ENCODE data around the gene MYL3. TPM values are rescaled to one million over a fixed set of nuclear protein-coding genes. Genes with fewer than 3 reads are reported as not detected.
A peak's percentile ranks its signal among the peaks of the same experiment; 100 is the strongest.

MYL3 gene
- polyA plus RNA-seq, 4 donors, result 1.4 to 81.6 (median 24.2) TPM

DNA sequence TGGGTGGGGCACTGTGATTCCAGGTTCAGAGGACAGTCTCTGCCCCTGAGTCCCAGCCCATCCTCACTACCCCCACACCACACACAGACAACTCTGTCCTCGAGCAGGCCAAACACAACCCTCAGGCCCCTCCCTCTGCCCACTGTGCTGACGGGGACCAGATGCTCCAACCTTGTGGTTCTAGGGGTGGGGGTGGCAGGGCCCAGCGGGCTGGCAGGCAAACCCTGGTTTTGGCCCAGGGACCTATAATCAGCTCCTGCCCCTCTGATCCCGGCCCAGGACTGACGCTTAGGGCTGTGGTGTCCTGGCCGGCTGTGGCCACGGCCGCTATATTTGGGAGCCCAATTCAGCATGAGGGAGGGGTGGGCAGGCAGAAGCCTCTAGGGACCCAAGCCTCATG lies 5.0 kb upstream of the MYL3 start:
- DNase-seq, result no peak
- H3K4me1 ChIP-seq (ENCODE audit: control insufficient read depth in 3 of 3, insufficient read depth in 2 of 3, low read depth in 1 of 3, low read length in 2 of 3), result peaks cover 0 to 28% (median 0%) of the 10 kb centered on the region in 3 donors
- peaks cover 0 to 10% (median 0%) of the 10 kb centered on the region in 3 donors for H3K27me3 ChIP-seq (ENCODE audit: control insufficient read depth in 3 of 3, insufficient read depth in 3 of 3, low read length in 3 of 3)
- FAIRE-seq, result no peak
- no peaks in the 10 kb centered on the region for H3K9me3 ChIP-seq (ENCODE audit: control insufficient read depth in 2 of 2, insufficient read depth in 1 of 2, low read depth in 1 of 2, low read length in 1 of 2)
- no peak overlapping the region for H3K27ac ChIP-seq (ENCODE audit: low read depth in 1 of 3, low read length in 2 of 3)
- H3K4me3 ChIP-seq (ENCODE audit: low read depth in 1 of 3, low read length in 3 of 3), result no peak overlapping the region
- 76 to 90% (median 77%) methylated on average over 8 of the region's 8 CpGs for WGBS, 3 donors
- H3K36me3 ChIP-seq (ENCODE audit: control insufficient read depth in 3 of 3, insufficient read depth in 2 of 3, low read depth in 1 of 3, low read length in 3 of 3), result no peaks in the 10 kb centered on the region

DNA sequence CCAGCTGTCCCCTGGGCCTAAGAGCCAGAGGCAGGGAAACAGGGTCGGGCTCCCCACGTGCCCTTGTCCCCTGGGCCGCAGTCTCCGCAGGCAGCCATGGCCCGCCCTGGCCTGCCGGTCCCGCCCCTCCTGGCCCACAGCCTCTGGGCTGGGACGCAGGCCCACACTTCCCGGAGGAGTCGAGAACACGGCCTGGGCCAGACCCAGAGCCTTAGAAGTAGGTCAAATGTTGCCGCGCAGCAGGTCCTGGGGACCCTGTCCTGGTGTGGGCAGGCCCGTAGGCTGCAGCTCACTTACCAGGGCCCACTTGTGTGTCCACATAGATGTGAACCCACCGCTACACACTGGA lies 4.3 kb upstream of the MYL3 start:
- Histone ChIP-seq H3K4me1 (ENCODE audit: control insufficient read depth in 3 of 3, insufficient read depth in 2 of 3, low read depth in 1 of 3, low read length in 2 of 3) (peaks cover 0 to 31% (median 0%) of the 10 kb centered on the region in 3 donors), H3K9me3 (ENCODE audit: control insufficient read depth in 2 of 2, insufficient read depth in 1 of 2, low read depth in 1 of 2, low read length in 1 of 2) (no peaks in the 10 kb centered on the region), H3K36me3 (ENCODE audit: control insufficient read depth in 3 of 3, insufficient read depth in 2 of 3, low read depth in 1 of 3, low read length in 3 of 3) (no peaks in the 10 kb centered on the region), H3K4me3 (ENCODE audit: low read depth in 1 of 3, low read length in 3 of 3) (no peak overlapping the region), H3K27ac (ENCODE audit: low read depth in 1 of 3, low read length in 2 of 3) (no peak overlapping the region), H3K27me3 (ENCODE audit: control insufficient read depth in 3 of 3, insufficient read depth in 3 of 3, low read length in 3 of 3) (peaks cover 0 to 4% (median 0%) of the 10 kb centered on the region in 3 donors)
- FAIRE-seq, result no peak
- peak; percentile 5 to 28 for DNase-seq
- WGBS, 3 donors, result 37 to 53% (median 50%) methylated on average over 15 of the region's 15 CpGs

DNA sequence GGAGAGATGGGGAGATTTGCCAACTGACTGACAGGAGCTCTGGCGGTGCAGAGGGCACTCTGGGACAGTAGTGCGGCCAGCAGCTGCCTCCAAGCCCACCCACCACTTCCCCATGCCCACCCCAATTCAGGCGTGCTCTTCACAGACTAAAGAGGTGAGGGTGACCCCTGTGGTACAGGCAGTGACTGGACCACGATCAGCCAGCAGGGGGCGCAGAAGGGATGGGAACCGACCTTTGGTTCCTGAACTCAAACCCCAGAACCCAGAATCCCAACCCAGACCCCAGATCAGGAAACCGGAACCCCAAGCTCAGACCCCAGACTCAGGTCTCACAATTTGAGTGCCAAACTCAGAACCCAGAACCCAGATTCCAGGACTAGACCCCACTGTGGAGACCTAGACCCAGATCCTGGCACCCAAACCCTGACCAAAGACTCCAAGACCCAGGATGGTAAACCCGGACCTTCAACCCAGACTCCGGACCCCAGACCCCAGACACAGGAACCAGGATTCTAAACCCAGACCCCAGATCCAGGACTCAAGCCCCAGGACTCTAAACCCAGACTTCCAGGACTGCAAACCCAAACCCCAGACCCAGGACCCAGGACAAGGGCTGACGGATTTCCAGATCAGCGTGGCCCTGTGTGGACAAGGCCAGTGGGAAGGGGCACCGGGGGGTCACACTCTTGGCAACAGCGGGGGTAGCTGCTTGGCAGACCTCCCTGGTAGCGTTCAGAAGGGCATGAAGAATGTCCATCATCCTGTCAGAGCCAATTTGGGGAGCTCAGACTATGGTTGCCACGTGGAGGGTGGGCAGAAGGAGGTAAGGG lies 3.7 kb upstream of the MYL3 start:
- Histone ChIP-seq H3K36me3 (ENCODE audit: control insufficient read depth in 3 of 3, insufficient read depth in 2 of 3, low read depth in 1 of 3, low read length in 3 of 3) (no peaks in the 10 kb centered on the region), H3K4me1 (ENCODE audit: control insufficient read depth in 3 of 3, insufficient read depth in 2 of 3, low read depth in 1 of 3, low read length in 2 of 3) (peaks cover 0 to 36% (median 0%) of the 10 kb centered on the region in 3 donors), H3K27me3 (ENCODE audit: control insufficient read depth in 3 of 3, insufficient read depth in 3 of 3, low read length in 3 of 3) (peaks cover 0 to 3% (median 0%) of the 10 kb centered on the region in 3 donors), H3K27ac (ENCODE audit: low read depth in 1 of 3, low read length in 2 of 3) (no peak overlapping the region), H3K4me3 (ENCODE audit: low read depth in 1 of 3, low read length in 3 of 3) (no peak overlapping the region), H3K9me3 (ENCODE audit: control insufficient read depth in 2 of 2, insufficient read depth in 1 of 2, low read depth in 1 of 2, low read length in 1 of 2) (no peaks in the 10 kb centered on the region)
- peak; percentile 50 to 67 for DNase-seq
- FAIRE-seq, result no peak
- WGBS, 3 donors, result 28 to 33% (median 33%) methylated on average over 15 of the region's 15 CpGs

DNA sequence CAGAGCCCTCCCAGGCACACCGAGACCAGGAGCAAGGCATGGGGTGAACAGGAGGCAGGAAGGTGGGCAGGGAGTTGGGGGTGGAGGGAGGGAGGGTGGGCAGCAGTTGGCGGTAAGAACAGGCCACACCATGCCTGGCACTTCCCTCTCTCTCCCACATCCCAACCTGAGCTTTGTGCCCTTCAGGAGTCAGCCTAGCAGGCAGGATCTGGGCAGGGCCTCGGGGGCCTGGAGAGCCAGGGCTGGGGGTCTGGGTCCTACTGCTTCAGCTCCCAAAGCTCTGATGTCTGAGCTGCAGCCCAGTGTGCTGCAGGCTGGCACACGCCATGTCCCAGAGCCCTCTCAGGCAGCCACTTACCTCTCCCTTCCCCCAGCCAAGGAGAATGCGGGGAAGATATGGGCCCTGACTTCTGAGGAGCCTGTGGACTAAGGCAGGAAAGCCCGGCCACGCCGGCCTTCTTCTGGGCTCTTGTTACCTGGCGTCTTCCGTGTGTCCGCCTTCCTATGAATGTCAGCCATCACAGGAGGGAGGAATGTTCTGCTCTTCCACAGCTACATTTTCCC lies 2.9 kb upstream of the MYL3 start:
- H3K4me3 ChIP-seq (ENCODE audit: low read depth in 1 of 3, low read length in 3 of 3), result no peak overlapping the region
- no peaks in the 10 kb centered on the region for H3K9me3 ChIP-seq (ENCODE audit: control insufficient read depth in 2 of 2, insufficient read depth in 1 of 2, low read depth in 1 of 2, low read length in 1 of 2)
- H3K27ac ChIP-seq (ENCODE audit: low read depth in 1 of 3, low read length in 2 of 3), result no peak overlapping the region
- no peaks in the 10 kb centered on the region for H3K36me3 ChIP-seq (ENCODE audit: control insufficient read depth in 3 of 3, insufficient read depth in 2 of 3, low read depth in 1 of 3, low read length in 3 of 3)
- H3K27me3 ChIP-seq (ENCODE audit: control insufficient read depth in 3 of 3, insufficient read depth in 3 of 3, low read length in 3 of 3), result peaks cover 0 to 3% (median 0%) of the 10 kb centered on the region in 3 donors
- DNase-seq, result no peak
- no peak for FAIRE-seq
- H3K4me1 ChIP-seq (ENCODE audit: control insufficient read depth in 3 of 3, insufficient read depth in 2 of 3, low read depth in 1 of 3, low read length in 2 of 3), result peaks cover 0 to 42% (median 0%) of the 10 kb centered on the region in 3 donors
- WGBS, 3 donors, result 75 to 83% (median 76%) methylated on average over 10 to 11 of the region's 11 CpGs

DNA sequence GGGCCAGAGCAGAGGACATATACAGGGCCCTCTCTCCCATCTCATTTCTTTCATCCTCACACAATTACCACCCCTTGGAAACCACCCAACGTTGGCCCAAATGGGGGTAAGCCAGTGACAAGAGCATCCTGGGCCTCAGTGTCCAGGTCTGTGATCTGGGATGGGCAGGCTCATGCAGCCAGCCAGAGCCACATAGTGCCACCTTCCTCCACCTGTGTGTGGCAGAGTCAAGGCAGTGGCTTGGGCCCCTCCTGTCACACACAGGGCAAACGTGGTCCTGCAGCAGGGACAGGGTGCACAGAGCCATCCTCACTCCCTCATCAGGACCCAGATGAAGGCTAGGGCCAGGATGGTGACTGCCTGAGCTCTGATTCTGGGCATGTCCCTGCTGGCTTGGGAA lies 2.3 kb upstream of the MYL3 start:
- peaks cover 0 to 42% (median 0%) of the 10 kb centered on the region in 3 donors for H3K4me1 ChIP-seq (ENCODE audit: control insufficient read depth in 3 of 3, insufficient read depth in 2 of 3, low read depth in 1 of 3, low read length in 2 of 3)
- no peak for DNase-seq
- H3K27me3 ChIP-seq (ENCODE audit: control insufficient read depth in 3 of 3, insufficient read depth in 3 of 3, low read length in 3 of 3), result peaks cover 0 to 3% (median 0%) of the 10 kb centered on the region in 3 donors
- H3K36me3 ChIP-seq (ENCODE audit: control insufficient read depth in 3 of 3, insufficient read depth in 2 of 3, low read depth in 1 of 3, low read length in 3 of 3), result no peaks in the 10 kb centered on the region
- no peak for FAIRE-seq
- 43 to 61% (median 52%) methylated on average over 2 of the region's 2 CpGs for WGBS, 3 donors
- H3K27ac ChIP-seq (ENCODE audit: low read depth in 1 of 3, low read length in 2 of 3), result no peak overlapping the region
- no peaks in the 10 kb centered on the region for H3K9me3 ChIP-seq (ENCODE audit: control insufficient read depth in 2 of 2, insufficient read depth in 1 of 2, low read depth in 1 of 2, low read length in 1 of 2)
- no peak overlapping the region for H3K4me3 ChIP-seq (ENCODE audit: low read depth in 1 of 3, low read length in 3 of 3)

DNA sequence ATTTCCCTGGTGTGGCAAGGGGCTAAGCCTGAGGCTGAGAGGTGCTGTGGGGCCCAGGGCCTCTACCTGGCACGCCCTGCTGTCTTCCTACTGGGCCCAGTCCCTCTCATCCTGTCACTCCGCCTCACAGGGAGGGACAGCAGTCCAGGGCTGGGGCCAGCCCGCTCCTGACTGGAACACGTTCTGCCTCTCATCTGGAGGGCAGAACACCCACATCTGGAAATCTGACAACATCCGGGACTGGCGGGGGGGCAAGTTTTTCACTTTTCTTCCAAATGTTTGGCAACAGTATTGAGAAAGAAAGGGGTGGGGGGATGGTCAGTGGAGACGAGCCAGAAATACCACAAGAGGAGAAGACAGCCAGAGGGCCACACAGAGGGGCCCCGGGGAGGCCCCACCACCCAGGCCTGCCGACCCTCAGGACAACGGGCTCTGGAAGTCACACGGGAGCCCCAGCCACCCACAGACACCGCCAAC lies 1.8 kb upstream of the MYL3 start:
- no peak for FAIRE-seq
- no peak overlapping the region for H3K4me3 ChIP-seq (ENCODE audit: low read depth in 1 of 3, low read length in 3 of 3)
- DNase-seq, result peak in 1 of 2 donors; percentile 40
- peaks cover 0 to 42% (median 0%) of the 10 kb centered on the region in 3 donors for H3K4me1 ChIP-seq (ENCODE audit: control insufficient read depth in 3 of 3, insufficient read depth in 2 of 3, low read depth in 1 of 3, low read length in 2 of 3)
- no peaks in the 10 kb centered on the region for H3K9me3 ChIP-seq (ENCODE audit: control insufficient read depth in 2 of 2, insufficient read depth in 1 of 2, low read depth in 1 of 2, low read length in 1 of 2)
- peaks cover 0 to 2% (median 0%) of the 10 kb centered on the region in 3 donors for H3K27me3 ChIP-seq (ENCODE audit: control insufficient read depth in 3 of 3, insufficient read depth in 3 of 3, low read length in 3 of 3)
- H3K27ac ChIP-seq (ENCODE audit: low read depth in 1 of 3, low read length in 2 of 3), result no peak overlapping the region
- no peaks in the 10 kb centered on the region for H3K36me3 ChIP-seq (ENCODE audit: control insufficient read depth in 3 of 3, insufficient read depth in 2 of 3, low read depth in 1 of 3, low read length in 3 of 3)
- whole genome bisulfite sequencing, 3 donors, result 61 to 78% (median 75%) methylated on average over 11 to 12 of the region's 12 CpGs

DNA sequence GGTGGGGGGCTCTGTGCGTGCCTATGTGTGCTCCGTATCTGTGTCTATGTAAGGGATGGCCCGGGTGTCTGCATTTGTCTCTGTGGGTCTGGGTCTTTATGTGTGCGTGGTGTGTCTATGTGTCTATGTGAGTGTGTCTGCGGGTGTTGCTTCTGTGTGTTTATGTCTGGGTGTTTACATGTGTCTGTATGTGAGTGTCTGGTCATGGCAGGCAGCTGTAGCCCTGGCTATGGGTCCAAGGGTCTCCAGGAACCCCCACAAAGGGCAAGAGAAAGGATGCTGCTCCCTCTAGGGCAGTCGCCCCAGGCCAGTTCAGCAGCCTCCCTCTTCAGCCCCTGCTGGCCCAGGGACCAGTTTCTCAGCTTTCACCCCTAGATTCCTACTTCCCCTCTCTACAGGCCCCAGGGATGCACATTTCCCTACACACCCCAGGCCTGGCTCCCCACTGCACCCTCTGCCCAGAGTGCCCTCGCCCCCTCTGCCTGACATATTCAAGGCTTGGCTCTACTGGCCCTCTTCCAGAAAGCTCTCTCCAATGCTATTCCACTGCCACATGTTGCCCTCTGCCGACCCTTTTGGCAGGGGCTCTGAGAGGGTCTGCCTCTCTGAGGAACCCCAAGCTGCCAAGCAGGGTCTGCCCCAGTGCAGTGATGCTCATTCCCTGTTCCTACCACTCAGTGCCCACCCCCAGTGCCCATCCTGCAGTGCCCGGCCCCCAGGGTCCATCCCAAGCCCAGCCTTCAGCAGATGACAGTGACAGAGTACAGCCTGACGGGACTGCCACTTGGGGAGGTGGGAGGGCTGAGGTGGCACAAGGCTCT lies 1.0 kb upstream of the MYL3 start:
- DNase-seq (no peak), FAIRE-seq (no peak)
- Histone ChIP-seq H3K27ac (ENCODE audit: low read depth in 1 of 3, low read length in 2 of 3) (peak overlapping the region in 1 of 3 donors; percentile 25), H3K4me1 (ENCODE audit: control insufficient read depth in 3 of 3, insufficient read depth in 2 of 3, low read depth in 1 of 3, low read length in 2 of 3) (peaks cover 0 to 45% (median 0%) of the 10 kb centered on the region in 3 donors), H3K4me3 (ENCODE audit: low read depth in 1 of 3, low read length in 3 of 3) (no peak overlapping the region), H3K9me3 (ENCODE audit: control insufficient read depth in 2 of 2, insufficient read depth in 1 of 2, low read depth in 1 of 2, low read length in 1 of 2) (no peaks in the 10 kb centered on the region), H3K27me3 (ENCODE audit: control insufficient read depth in 3 of 3, insufficient read depth in 3 of 3, low read length in 3 of 3) (no peaks in the 10 kb centered on the region), H3K36me3 (ENCODE audit: control insufficient read depth in 3 of 3, insufficient read depth in 2 of 3, low read depth in 1 of 3, low read length in 3 of 3) (no peaks in the 10 kb centered on the region)
- 79 to 81% (median 80%) methylated on average over 10 of the region's 10 CpGs for WGBS, 3 donors

GRCh38 chr3:46862369-46863025 lies 747 bp downstream of the MYL3 start:
- DNase-seq (peak in 1 of 2 donors; percentile 62), FAIRE-seq (no peak)
- no peak overlapping the region for H3K4me3 ChIP-seq (ENCODE audit: low read depth in 1 of 3, low read length in 3 of 3)
- peak overlapping the region in 1 of 3 donors; percentile 25 for H3K27ac ChIP-seq (ENCODE audit: low read depth in 1 of 3, low read length in 2 of 3)
- WGBS, 3 donors, result 58 to 76% (median 64%) methylated on average over 7 of the region's 7 CpGs
- no peaks in the 10 kb centered on the region for H3K27me3 ChIP-seq (ENCODE audit: control insufficient read depth in 3 of 3, insufficient read depth in 3 of 3, low read length in 3 of 3)
- H3K4me1 ChIP-seq (ENCODE audit: control insufficient read depth in 3 of 3, insufficient read depth in 2 of 3, low read depth in 1 of 3, low read length in 2 of 3), result peaks cover 0 to 45% (median 0%) of the 10 kb centered on the region in 3 donors
- peaks cover 0 to 2% (median 0%) of the 10 kb centered on the region in 3 donors for H3K36me3 ChIP-seq (ENCODE audit: control insufficient read depth in 3 of 3, insufficient read depth in 2 of 3, low read depth in 1 of 3, low read length in 3 of 3)
- no peaks in the 10 kb centered on the region for H3K9me3 ChIP-seq (ENCODE audit: control insufficient read depth in 2 of 2, insufficient read depth in 1 of 2, low read depth in 1 of 2, low read length in 1 of 2)

Data from small intestine (tissue), 7 donors.